GM18907 (cell line): ENCODE measurements around the gene DPH3.

Experiments used
- ATAC-seq: cut with Tn5 transposase; IDR thresholded peaks from one replicate; pipeline ENCODE4 v1.9.1; 2021; ENCODE audit warnings: mild to moderate bottlenecking, moderate library complexity; ENCODE audit not compliant: unreplicated experiment

DPH3 gene

DNA sequence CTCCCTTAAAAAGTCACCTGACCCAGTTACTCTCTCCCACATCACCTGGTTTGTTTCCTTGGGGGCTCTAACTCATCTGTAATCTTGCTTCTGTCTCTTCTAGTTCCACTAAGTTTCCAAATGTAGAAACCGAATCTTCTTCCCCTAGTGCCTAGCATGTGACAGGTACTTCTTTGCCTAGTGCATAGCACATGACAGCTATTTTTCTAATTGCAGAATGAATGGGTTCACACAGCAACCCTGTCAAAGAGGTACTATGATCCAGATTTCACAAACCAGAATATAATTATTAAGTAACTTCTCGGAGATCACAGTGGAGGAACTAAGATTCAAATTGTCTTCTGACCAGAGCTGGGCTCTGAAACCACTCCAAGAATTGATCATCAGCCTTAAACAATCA is 7.4 kb downstream of the DPH3 start:
- ATAC-seq: no peak

GRCh38 chr3:16255726-16256125 is 9.0 kb downstream of the DPH3 start:
- no peak for ATAC-seq

- ATAC-seq: no peak
Observed at GRCh38 chr3:16255326-16255725, 9.4 kb downstream of the DPH3 start.

GRCh38 chr3:16254916-16255315 is 9.8 kb downstream of the DPH3 start:
- ATAC-seq: no peak

GRCh38 chr3:16253601-16254000 is 11.1 kb downstream of the DPH3 start:
- ATAC-seq: no peak

- ATAC-seq: no peak
Observed at GRCh38 chr3:16252988-16253387, 11.8 kb downstream of the DPH3 start.

DNA sequence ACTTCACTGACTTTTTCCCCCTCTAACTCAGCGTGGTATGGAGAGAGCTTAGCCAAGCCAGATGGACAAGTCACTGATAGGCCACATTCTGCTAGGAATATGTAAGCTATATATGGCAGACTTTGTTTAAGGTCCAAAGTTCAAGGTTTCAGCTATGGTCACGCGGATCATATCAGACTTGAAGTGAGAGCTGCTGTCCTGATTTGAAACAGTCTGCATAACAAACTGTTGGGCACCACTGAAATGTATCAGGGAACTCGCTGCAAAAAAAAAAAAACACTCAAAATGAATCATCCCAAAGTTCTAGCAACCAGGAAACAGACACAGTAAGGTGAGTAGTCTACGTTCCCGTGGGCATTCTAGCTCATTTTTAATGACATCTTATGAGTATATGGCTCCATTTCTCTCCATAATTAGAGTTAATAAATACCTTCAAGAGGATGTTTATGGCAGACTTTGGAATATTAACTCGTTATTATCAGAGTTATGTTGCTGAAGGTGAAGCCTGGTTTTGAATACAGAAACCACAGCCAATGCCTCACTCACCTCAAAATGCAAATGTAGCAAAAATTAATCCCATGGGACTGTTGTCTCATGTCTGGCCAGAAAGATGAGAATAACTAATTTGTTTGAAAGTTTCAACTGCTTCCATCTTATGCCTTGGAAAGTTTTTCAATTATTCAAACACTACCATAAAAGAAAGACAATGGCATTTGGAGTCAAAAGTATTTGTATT is 12.3 kb downstream of the DPH3 start:
- no peak for ATAC-seq

DNA sequence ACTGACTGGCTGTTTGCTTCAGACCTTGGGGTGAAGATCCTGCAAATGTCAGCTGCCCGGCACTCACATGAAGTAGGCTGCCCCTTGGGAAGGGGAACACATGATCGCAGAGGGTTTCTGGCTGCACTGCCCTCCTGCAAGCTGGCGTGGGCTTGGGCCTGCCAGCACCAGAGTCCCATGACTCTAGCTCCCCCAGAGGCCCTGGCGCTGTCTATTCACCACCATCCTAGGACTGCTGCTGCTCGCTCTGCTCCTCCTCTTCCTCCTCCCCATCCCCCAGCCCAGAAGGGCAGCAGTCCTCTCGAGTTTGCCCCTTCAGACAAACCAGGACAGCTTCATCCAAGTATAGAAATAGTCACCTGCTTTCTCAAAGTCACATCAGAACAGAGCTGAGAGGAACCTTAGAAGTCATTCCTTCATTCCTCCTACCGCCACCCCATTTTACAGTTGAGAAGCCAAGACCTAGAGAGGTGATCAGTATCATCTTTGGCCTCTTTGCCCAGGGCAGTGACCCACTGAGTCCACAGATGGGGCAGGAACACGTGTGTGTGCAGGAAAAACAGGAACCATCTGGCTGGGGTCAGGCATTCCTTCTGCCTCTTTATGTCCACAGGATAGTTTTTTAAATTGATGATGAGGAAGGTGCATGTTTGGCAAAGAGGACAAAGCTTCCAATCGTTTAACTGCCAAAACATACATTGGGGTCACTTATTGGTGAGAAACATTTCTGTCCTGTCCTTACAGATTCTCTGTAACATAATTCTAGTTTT is 13.2 kb downstream of the DPH3 start:
- no peak for ATAC-seq

- no peak for ATAC-seq
Observed at GRCh38 chr3:16249886-16250285, 14.9 kb downstream of the DPH3 start.

- no peak for ATAC-seq
Observed at GRCh38 chr3:16249336-16249735, 15.4 kb downstream of the DPH3 start.

GRCh38 chr3:16248556-16248955 is 16.2 kb downstream of the DPH3 start:
- no peak for ATAC-seq

- peak; percentile 90 for ATAC-seq
Observed at GRCh38 chr3:16247282-16248061, 17.3 kb downstream of the DPH3 start.

GRCh38 chr3:16245609-16246008 is 19.1 kb downstream of the DPH3 start:
- no peak for ATAC-seq

- ATAC-seq: no peak
Observed at GRCh38 chr3:16243706-16244490, 20.8 kb downstream of the DPH3 start.

GRCh38 chr3:16242177-16242576 is 22.6 kb downstream of the DPH3 start:
- no peak for ATAC-seq

GRCh38 chr3:16241225-16241624 is 23.5 kb downstream of the DPH3 start:
- no peak for ATAC-seq

GRCh38 chr3:16240229-16241023 is 24.3 kb downstream of the DPH3 start:
- no peak for ATAC-seq

DNA sequence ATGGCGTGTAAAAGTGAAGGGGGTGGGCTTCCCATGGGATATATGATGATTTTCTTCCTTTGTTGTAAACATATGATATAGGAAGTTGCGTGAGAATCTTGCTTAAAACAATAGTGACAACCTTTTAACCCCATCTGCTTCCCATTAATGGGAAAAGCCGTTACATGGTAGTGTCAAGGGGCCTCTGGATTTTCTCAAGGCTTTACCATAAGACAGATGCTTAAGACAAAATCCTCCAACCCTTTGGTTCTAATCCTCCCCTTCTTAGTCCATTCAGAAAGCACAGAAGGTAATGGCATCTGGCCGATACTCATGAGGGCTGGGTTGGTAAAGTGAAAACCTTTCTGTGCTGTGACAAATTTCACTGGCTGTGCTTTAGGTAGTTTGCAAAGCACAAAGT is 25.0 kb downstream of the DPH3 start:
- no peak for ATAC-seq

DNA sequence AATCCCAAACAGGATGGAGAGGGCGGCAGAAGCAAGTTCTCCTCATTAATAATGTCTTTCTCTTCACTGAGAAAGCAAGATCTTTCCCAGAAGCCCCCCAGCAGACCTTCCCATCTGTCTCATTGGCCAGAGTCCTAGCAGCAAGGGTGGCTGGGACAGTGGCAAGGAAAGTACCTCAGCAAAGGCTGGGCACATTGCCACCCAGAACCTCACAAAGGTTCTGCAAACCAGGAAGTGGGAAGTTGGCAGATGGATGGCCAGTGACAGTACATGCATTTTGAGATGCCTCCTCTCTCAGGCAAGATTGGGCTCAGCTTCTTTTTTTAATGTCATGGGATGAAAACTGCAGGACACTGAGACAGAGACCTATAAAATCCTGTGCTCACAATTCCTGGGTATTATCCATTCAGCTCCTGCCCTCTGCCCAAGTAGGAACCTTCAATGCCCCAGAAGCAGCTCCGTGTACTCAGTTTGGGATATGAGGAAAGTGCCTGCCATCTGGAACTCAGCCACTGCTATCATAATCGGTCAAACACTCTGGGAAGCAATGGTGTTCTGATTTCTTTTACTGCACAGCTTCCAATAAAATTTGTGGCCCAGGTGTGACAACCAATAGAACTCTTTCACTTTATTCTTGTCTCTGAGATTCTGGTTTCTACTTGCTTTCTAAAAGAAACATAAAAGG is 25.5 kb downstream of the DPH3 start:
- ATAC-seq: no peak
